NCI-H1417 treated with DMSO at 0.1 percent for 48 hours (cell line): Measurements from ENCODE around the gene CYP4F8.

Experiments used
- DNase-seq: peaks from one replicate; lab custom pipeline; 2025; lab: John Stamatoyannopoulos, UW

Gene CYP4F8

DNA sequence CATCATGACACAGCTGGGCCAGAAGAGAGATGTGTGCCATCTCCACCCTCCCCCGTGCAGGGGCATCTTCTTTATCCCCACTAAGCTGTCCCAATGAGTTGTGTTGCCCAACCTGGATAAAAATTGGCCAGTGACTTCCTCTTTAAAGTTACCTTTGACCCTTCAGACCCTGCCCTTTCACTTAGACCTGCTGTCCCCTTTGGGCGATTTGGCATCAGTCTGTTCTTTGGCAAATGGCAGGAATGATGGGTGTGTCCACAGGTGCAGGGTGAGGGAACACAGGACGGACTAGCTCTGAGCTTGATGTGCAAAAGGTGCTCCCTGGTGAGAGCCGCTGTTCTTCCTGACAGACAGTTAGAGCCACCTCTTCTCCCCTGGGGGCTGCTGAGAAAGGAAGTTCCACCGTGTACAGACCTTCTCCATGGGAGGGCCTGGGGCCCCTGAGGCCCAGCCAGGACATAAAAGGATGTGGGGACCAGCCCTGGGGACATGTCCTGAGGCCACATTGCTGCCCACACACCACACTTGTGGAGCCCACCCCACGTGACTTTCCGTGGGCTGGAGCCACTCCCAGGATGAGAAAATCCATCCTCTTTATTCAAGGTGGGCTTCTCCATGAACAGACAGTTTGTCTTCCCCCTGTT is 1.7 kb downstream of the CYP4F8 start:
- DNase-seq = no peak

DNA sequence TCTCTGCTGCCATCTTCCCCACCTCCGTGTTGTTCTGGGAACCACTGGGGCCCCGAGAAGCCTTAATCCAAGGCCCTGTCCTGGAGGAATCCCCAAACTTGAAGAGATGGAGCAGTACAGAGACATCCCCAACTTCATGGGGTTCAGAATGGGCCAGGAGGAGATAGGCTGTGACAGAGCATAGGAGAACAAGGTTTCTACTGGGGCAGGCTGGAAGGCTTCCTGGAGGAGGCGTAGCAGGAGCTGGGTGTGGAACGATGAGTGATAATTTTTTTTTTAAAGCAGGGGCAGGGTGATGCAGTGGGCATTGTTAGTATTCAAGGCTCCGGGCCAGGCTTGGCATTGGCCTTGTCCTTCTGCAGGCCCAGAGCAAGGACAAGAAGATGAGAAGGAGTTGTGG is 3.3 kb downstream of the CYP4F8 start:
- DNase-seq = no peak

GRCh38 chr19:15621801-15622200 is 6.8 kb downstream of the CYP4F8 start:
- no peak for DNase-seq

GRCh38 chr19:15622991-15623390 is 8.0 kb downstream of the CYP4F8 start:
- DNase-seq = no peak

- no peak for DNase-seq
These were observed 8.8 kb downstream of the CYP4F8 start for GRCh38 chr19:15623711-15624318.

DNA sequence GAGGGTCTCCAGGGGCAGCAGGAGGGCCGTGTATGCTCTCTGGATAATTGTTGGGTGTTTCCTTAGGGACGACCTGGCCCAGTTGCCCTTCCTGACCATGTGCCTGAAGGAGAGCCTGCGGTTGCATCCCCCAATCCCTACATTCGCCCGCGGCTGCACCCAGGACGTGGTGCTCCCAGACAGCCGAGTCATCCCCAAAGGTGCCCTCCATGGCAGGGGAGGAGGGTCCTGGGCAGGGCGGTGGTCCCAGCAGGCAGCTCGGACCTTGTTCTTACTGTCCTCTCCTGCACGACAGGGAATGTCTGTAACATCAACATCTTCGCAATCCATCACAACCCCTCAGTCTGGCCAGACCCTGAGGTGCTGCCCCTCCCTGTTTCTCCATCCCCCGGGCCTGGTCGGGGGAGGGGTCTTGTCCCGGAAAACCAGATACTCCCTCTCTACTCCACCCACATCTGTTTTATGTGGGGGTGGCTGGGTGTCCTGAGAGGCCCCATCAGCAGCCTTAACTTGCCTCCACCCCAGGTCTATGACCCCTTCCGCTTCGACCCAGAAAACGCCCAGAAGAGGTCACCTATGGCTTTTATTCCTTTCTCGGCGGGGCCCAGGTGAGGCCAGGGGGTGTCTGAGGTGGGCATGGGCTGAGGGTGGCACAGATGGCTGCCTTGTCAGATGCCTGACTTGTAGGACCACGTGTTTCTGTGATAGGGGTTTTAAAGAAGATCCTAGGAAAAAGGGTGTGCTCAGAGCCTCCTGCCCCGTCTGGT is 13.4 kb downstream of the CYP4F8 start:
- no peak for DNase-seq

DNA sequence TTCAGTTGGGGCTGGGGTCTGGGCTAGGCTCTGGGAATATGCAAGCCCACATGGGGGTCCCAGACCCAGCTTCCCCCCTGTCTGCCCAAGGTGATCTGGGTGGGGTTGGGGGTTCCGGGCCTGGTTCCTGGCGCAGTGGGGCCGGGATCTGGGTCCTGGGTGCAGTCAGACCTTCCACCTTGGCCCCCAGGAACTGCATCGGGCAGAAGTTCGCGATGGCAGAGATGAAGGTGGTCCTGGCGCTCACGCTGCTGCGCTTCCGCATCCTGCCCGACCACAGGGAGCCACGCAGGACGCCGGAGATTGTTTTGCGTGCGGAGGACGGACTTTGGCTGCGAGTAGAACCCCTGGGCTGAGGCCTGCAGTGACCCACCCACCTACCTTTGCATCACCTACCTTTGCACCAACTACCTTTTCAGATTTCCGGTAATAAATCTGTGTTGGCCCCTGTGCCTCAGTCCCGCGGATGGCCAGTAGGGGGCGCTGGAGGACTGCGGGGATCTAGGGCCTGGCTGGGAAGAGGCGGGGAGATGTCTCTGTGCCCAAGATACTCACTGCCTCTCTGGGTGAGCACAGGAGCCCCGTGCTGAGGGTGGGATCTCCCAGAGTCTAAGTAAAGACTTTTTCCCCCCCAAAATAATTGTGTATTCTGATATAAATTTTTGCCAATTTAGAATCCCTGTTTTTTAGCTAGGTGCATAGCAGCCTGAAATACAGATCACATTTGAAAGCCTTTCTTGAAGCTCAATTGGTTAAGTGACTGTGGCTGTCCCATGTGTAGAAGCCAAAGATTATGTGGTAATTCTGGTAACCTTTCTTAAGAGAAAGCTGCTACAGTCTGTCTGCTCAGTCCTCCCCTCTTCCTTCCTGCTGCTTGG is 14.2 kb downstream of the CYP4F8 start:
- no peak for DNase-seq

DNA sequence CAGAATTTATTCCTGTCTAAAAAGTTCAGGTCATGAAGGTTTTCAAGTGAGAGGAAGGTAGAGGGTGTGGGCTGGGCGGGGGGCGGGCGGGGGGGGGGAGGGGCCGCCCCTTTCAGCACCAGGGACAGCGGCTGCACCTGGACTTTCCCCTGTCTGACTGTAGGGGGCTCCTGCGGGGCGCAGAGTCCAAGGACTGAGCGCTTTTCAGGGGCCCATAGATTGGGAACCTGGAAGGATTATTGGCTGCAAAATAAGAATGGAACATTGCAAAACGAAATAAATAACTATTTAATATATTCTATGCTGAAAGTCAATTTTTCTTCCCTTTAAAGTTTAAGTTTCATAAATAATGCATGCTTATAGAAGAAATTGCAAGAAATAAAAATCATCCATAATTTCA is 16.8 kb downstream of the CYP4F8 start:
- no peak for DNase-seq

DNA sequence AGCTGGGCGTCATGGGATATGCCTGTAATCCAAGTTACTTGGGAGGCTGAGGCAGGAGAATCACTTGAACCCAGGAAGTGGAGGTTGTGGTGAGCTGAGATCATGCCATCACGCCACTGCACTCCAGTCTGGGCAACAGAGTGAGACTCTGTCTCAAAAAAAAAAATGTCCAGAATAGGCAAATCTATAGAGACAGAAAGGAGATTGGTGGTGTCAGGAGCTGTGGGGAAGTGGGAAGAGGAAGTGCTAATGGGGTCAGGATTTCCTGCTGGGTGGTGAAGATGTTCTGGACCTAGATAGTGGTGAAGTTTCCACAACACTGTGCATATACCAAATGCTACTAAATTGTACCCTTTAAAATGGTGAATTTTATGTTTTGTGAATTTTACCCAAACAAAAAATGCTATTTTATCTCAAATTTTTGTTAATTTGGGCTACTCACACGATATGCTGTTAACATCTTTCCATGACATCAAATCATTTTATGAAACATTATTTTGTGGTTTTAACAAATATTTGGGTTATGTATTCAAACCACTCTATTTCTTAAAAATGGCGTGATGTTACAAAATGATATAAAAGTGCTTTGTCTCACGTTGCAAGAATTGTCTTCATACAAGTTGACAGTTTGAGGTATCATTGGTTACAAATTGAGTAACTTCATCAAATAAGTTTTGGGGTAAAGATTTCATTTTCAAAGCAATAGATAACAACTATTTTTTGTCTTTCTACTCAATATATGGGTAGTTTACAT is 18.2 kb downstream of the CYP4F8 start:
- no peak for DNase-seq

GRCh38 chr19:15634105-15634504 is 19.1 kb downstream of the CYP4F8 start:
- DNase-seq = no peak

- DNase-seq = no peak
These were observed 20.2 kb downstream of the CYP4F8 start for GRCh38 chr19:15635016-15635805.

DNA sequence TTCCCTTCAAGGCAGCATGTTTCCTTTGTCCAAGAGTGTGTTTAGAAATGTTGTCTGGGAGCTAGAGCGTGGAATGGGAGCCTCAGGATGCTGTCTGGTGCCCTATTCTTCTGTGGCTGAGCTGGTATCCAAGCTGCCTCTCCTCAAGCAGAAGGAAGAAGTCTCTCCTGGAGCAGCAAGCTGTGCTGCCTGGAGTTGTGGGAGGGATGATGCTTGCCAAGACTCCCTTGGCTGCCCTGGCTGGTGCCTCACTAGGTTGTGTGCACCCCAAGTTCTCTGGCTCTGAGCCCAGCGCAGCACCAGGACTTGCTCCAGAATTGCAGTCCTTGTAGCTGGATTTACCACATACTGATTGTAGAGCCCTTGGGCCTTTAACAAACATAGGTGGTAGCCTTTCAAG is 21.0 kb downstream of the CYP4F8 start:
- DNase-seq = no peak

DNA sequence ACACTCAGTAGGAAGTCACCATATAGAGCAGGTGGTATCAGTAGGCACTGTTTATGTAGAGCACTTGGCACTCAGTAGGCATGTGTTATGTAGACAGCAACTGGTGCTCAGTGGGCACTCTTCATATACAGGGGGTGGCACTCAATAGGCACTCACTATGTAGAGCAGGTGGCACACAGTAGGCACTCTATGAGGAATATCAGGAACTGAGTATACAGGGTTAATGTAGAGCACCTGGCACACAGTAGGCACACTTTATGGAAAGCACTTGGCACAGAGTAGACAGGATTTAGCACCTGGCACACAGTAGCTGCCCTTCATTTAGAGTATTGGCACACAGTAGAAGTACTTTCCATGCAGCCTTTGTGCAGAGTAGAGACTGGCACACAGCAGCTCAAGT is 24.6 kb downstream of the CYP4F8 start:
- no peak for DNase-seq

- DNase-seq = no peak
These were observed 25.4 kb downstream of the CYP4F8 start, which contains the start of gene CYP4F3 for GRCh38 chr19:15640294-15640903. TSS of gene CYP4F3 (plus strand) at chr19:15640897. CDS start at chr19:15641416, 519 bp downstream.

- no peak for DNase-seq
These were observed 26.0 kb downstream of the CYP4F8 start for GRCh38 chr19:15640904-15641597.

DNA sequence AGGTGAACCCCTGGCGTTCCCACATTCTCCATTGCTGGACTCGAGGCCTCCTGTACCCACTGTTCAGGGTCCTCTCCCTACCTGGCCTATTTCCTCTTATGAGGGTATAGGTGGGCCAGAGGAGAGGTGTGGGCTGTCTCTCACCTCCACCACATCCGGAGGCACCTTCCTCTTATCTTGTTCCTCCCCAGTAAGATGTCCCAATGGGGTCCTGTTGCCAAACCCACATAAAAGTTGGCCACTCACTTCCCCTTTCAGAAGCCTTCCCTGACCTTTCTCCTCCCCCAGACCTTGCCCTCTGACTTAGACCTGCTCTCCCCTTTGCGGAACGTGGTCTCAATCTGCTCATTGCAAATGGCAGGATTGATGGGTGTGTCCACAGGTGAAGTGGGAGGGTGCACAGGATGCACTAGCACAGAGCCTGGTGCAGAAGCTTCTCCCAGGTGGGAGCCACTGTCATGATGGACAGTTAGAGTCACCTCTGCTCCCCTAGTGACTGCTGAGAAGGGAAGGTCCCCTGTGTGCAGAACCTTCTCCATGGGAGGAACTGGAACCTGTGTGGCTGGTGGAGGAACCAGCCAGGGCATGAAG is 27.0 kb downstream of the CYP4F8 start:
- no peak for DNase-seq

- no peak for DNase-seq
These were observed 27.8 kb downstream of the CYP4F8 start for GRCh38 chr19:15642807-15643206.

DNA sequence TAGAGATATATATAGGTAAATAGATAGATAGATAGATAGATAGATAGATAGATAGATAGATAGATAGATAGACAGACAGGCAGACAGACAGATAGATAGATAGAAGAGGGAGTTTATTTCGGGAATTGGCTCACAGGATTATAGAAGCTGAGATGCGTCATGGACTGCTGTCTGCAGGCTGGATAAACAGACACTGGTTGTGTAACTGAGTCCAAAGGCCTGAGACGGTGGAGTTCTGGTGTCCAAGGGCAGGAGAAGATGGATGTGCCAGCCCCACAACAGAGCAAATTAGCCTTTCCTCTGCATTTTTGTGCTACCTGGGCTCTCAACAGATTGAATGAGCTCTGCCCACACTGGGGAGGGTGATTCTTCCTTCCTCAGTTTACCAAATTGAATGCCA is 28.4 kb downstream of the CYP4F8 start:
- no peak for DNase-seq

DNA sequence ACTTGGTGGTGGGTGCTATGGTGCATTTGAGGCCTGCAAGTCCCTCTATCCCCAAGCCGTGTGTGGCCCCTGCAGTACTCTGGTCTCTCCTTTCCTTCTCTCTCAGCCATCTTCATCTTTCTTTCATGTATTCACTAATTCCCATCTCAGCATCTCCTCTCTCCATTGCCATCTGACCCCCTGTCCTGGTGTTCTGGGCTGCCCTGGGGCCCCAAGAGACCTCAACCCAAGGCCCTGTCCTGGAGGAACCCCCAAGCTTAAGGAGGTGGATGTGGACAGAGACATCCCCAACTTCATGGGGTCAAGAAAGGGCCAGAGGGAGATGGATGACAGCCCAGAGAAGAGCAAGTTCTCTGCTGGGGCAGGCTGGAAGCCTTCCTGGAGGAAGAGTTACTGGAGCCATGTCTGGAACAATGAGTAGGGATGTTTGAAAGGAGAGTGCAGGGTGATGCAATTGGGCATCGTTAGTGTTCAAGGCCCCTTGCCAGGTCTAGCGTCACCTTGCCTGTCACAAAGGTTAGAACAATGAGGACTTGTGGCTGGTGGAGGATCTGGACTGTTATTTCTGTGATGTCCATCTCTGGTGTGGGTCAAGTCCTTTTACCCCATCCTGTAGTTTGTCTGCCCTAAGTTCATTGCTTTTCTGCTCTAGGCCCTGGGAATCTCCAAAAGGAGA is 29.2 kb downstream of the CYP4F8 start:
- DNase-seq = no peak
